Endothelial cell of umbilical vein (primary cell): Measurements from ENCODE around the gene MRPS6. TPM values are rescaled to one million over a fixed set of nuclear protein-coding genes. Genes with fewer than 3 reads are reported as not detected.

Experiments used
- BruUV-seq: library from RNA; stranded (reverse); fragments of 400-500 nt; replicated peaks from 2 replicates; lab custom pipeline; 2021; lab: Mats Ljungman, UMichigan
- CTCF ChIA-PET: fragments of 300-600, 350-600 bp; sonication (Branson Sonifier 250); formaldehyde crosslinking; loops from one replicate; lab custom pipeline; 2021; ENCODE audit warnings: antibody characterized with exemption, inconsistent platforms; lab: Charles Lee
- POLR2A ChIA-PET: fragments of 300-600, 350-600 bp; sonication (Branson Sonifier 250); formaldehyde crosslinking; loops from one replicate; lab custom pipeline; 2021; ENCODE audit warnings: antibody characterized with exemption, inconsistent platforms; lab: Charles Lee
- DNase-seq: peaks from one replicate; pipeline ENCODE4 v3.0.0-alpha.2; 2011; ENCODE audit warnings: low read depth, low spot score
- FAIRE-seq: peaks from 2 replicates; lab custom pipeline; 2011; peaks lifted over from hg19 to GRCh38; lab: Jason Lieb, UNC
- H2AFZ ChIP-seq: 2 replicates; pipeline ENCODE4 v1.6.0; 2012; ENCODE audit warnings: low read depth, low read length, control low read depth, inconsistent platforms
- H3K27ac ChIP-seq: 2 replicates; pipeline ENCODE4 v1.5.1; 2011; ENCODE audit warnings: low read depth, mild to moderate bottlenecking, control low read depth, low read length, moderate library complexity; ENCODE audit not compliant: insufficient read depth
- H3K27me3 ChIP-seq, 2 experiments: 2 replicates each; pipeline versions ENCODE4 v1.6.0 to v1.6.1; 2011; ENCODE audit warnings: low read length in 2 of 2, mixed read lengths in 1 of 2; ENCODE audit not compliant: control insufficient read depth in 2 of 2, insufficient read depth in 2 of 2
- H3K36me3 ChIP-seq, 2 experiments: 2 replicates in 1 of 2; 3 replicates in 1 of 2; pipeline ENCODE4 v1.5.1; 2011; ENCODE audit warnings: low read length in 2 of 2, mild to moderate bottlenecking in 1 of 2, moderate library complexity in 1 of 2; ENCODE audit not compliant: control insufficient read depth in 2 of 2, insufficient read depth in 2 of 2; ENCODE audit errors: extremely low read depth in 1 of 2
- H3K4me1 ChIP-seq: 3 replicates; pipeline ENCODE4 v1.5.1; 2011; ENCODE audit warnings: mild to moderate bottlenecking, low read length; ENCODE audit not compliant: control insufficient read depth, insufficient read depth; ENCODE audit errors: extremely low read depth
- H3K4me2 ChIP-seq: 2 replicates; pipeline ENCODE4 v1.6.1; 2011; ENCODE audit warnings: low read length, control low read depth, mixed read lengths; ENCODE audit not compliant: insufficient read depth
- H3K4me3 ChIP-seq, 3 experiments: fragments of 200-600 bp in 1 of 3; sonication (generic), shearing (Covaris generic) in 1 of 3; replicated peaks in 1 of 3; 2 replicates each; pipeline ENCODE4 v1.5.1; 2011 to 2016; ENCODE audit warnings: control low read depth in 3 of 3, low read length in 3 of 3, mild to moderate bottlenecking in 2 of 3, inconsistent platforms in 1 of 3, low read depth in 1 of 3, moderate library complexity in 1 of 3; ENCODE audit not compliant: insufficient read depth in 1 of 3
- H3K79me2 ChIP-seq: 2 replicates; pipeline ENCODE4 v1.6.0; 2012; ENCODE audit warnings: low read length, inconsistent platforms; ENCODE audit not compliant: control insufficient read depth, insufficient read depth
- H3K9ac ChIP-seq: replicated peaks from 2 replicates; pipeline ENCODE3; 2011; ENCODE audit warnings: low read length, control low read depth; ENCODE audit not compliant: insufficient read depth; ENCODE audit errors: extremely low read depth
- H3K9me1 ChIP-seq: replicated peaks from 3 replicates; pipeline ENCODE4 v1.6.0; 2011; ENCODE audit warnings: mild to moderate bottlenecking, low read length; ENCODE audit not compliant: control insufficient read depth, insufficient read depth; ENCODE audit errors: extremely low read depth
- H3K9me3 ChIP-seq: replicated peaks from 2 replicates; pipeline ENCODE4 v1.5.1; 2012; ENCODE audit warnings: low read length, inconsistent platforms; ENCODE audit not compliant: control insufficient read depth, insufficient read depth
- H4K20me1 ChIP-seq: replicated peaks from 2 replicates; pipeline ENCODE3; 2011; ENCODE audit warnings: mild to moderate bottlenecking, low read length; ENCODE audit not compliant: control insufficient read depth, insufficient read depth; ENCODE audit errors: extremely low read depth
- EZH2 ChIP-seq: IDR thresholded peaks from 2 replicates; pipeline ENCODE4 v1.6.1; 2012; ENCODE audit warnings: borderline replicate concordance, low read depth, mild to moderate bottlenecking, moderate library complexity, low read length, inconsistent platforms; ENCODE audit not compliant: severe bottlenecking
- FOS ChIP-seq: IDR thresholded peaks from 2 replicates; pipeline ENCODE4 v1.6.1; 2011; ENCODE audit warnings: mild to moderate bottlenecking, low read length, moderate library complexity, borderline replicate concordance; ENCODE audit not compliant: insufficient read depth
- GATA2 ChIP-seq: IDR thresholded peaks from 2 replicates; pipeline ENCODE4 v1.7.0; 2011; ENCODE audit warnings: low read depth, mild to moderate bottlenecking, moderate library complexity, mixed read lengths, low read length; ENCODE audit not compliant: insufficient read length, insufficient read depth
- JUN ChIP-seq: IDR thresholded peaks from 2 replicates; pipeline ENCODE4 v1.6.1; 2011; ENCODE audit warnings: borderline replicate concordance, low read depth; ENCODE audit not compliant: insufficient read length, insufficient read depth
- MYC ChIP-seq: IDR thresholded peaks from one replicate; pipeline ENCODE4 v1.6.1; 2011; ENCODE audit warnings: mild to moderate bottlenecking, low read depth, low read length
- POLR2A ChIP-seq: IDR thresholded peaks from 2 replicates; pipeline ENCODE4 v1.6.1; 2012; ENCODE audit warnings: low read depth, mild to moderate bottlenecking, control low read depth, low read length
- POLR2AphosphoS5 ChIP-seq: IDR thresholded peaks from 2 replicates; pipeline ENCODE4 v1.6.1; 2012; ENCODE audit warnings: low read depth, mild to moderate bottlenecking, control low read depth, low read length, moderate library complexity; ENCODE audit not compliant: insufficient read depth
- dilution Hi-C: fragments of 300-500 bp; cut with MboI; formaldehyde crosslinking; loops from one replicate; pipeline ENCODE4 v1.15.0; 2019; ENCODE audit warnings: low sequenced_read_pairs; ENCODE audit not compliant: extremely low pct_ligation_motif_present
- intact Hi-C: fragments of 100-400 bp; cut with micrococcal nuclease; formaldehyde crosslinking; loops from one replicate; pipeline ENCODE4 v1.10.0; 2022
- polyA plus RNA-seq, 4 experiments: library from polyadenylated mRNA; depleted of rRNA in 3 of 4; stranded (reverse) in 3 of 4; unstranded in 1 of 4; fragments of >200 nt; gene quantifications; 2 replicates each; pipeline versions ENCODE4 v1.2.1 to v1.2.3, GENCODE V29; 2011 to 2012; ENCODE audit warnings: missing spikeins in 1 of 4
- total RNA-seq: library from RNA; stranded (reverse); gene quantifications from 2 replicates; pipeline ENCODE4 v1.2.3, GENCODE V29; 2021
- TF ChIP-seq, protein P1 (sequence below), 2 donors: IDR thresholded peaks; 1 replicate in 1 of 2; 2 replicates in 1 of 2; pipeline ENCODE4 v1.5.1; 2011; ENCODE audit warnings: low read length in 2 of 2, mild to moderate bottlenecking in 2 of 2, moderate library complexity in 2 of 2, control low read depth in 1 of 2, inconsistent platforms in 1 of 2, low read depth in 1 of 2; ENCODE audit not compliant: insufficient read depth in 1 of 2; ENCODE audit errors: extremely low read depth in 1 of 2
- TF ChIP-seq, protein P2 (sequence below): IDR thresholded peaks from 2 replicates; pipeline ENCODE4 v1.6.1; 2011; ENCODE audit not compliant: insufficient read depth, insufficient read length

MRPS6 gene
- total and polyA plus RNA-seq, 2 donors (not counting 3 experiments of a cell fraction or from before 2014, with no cell fraction given), result 19.8 to 37.2 TPM

DNA sequence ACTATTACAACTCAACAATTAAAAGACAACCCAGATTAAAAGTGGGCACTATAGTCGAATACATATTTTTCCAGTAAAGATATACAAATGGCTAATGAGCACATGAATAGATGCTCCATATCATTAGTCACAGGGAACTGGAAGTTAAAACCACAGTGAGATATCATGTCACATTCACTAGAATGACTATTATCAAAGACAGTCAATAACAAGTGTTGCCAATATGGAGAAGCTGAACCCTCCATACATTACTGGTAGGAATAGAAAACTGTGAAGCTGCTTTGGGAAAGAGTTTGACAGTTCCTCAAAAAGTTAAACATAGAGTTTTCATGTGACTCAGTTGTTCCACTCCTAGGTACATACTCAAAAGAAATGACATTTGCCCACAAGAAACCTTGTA is 30.6 kb upstream of the MRPS6 start:
- Histone ChIP-seq H4K20me1 (no peaks in the 10 kb centered on the region), H3K9me1 (no peaks in the 10 kb centered on the region), H3K27me3 (peaks cover 21 to 37% of the 10 kb centered on the region in 2 experiments), H3K4me1 (no peaks in the 10 kb centered on the region), H3K36me3 (no peaks in the 10 kb centered on the region), H3K27ac (no peak overlapping the region), H3K9ac (no peak overlapping the region), H3K4me3 (no peak overlapping the region), H3K4me2 (no peak overlapping the region), H3K9me3 (no peaks in the 10 kb centered on the region), H2AFZ (no peak overlapping the region), H3K79me2 (no peaks in the 10 kb centered on the region)
- CTCF ChIA-PET, result no interaction called here
- FAIRE-seq (no peak), DNase-seq (no peak)
- TF ChIP-seq POLR2A (no peak), JUN (no peak), POLR2AphosphoS5 (no peak), MYC (no peak)
- TF ChIP-seq, protein P1, sequence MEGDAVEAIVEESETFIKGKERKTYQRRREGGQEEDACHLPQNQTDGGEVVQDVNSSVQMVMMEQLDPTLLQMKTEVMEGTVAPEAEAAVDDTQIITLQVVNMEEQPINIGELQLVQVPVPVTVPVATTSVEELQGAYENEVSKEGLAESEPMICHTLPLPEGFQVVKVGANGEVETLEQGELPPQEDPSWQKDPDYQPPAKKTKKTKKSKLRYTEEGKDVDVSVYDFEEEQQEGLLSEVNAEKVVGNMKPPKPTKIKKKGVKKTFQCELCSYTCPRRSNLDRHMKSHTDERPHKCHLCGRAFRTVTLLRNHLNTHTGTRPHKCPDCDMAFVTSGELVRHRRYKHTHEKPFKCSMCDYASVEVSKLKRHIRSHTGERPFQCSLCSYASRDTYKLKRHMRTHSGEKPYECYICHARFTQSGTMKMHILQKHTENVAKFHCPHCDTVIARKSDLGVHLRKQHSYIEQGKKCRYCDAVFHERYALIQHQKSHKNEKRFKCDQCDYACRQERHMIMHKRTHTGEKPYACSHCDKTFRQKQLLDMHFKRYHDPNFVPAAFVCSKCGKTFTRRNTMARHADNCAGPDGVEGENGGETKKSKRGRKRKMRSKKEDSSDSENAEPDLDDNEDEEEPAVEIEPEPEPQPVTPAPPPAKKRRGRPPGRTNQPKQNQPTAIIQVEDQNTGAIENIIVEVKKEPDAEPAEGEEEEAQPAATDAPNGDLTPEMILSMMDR (IDR thresholded peaks at IDR 0.05; ENCODE audit: extremely low read depth in 1 of 2, insufficient read depth in 1 of 2, low read depth in 1 of 2, low read length in 2 of 2), result no peak
- no TSS peak for BruUV-seq
- dilution Hi-C loops (no loop called here), intact Hi-C loops (no loop called here)
- POLR2A ChIA-PET, result no interaction called here

DNA sequence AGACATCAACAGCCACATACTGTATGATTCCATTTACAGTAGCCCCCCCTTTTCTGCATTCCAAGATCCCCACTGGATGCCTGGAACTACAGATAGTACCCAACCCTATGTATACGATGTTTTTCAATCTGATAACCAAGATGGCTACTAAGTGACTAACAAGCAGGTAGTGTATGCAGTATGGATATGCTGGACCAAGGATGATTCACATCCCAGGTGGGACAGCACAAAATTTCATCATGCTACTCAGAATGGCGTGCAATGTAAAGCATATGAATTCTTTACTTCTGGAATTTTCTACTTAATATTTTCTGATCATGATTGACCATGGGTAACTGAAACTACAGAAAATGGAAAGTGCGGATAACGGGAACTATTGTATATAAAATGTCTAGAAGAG is 30.0 kb upstream of the MRPS6 start:
- Histone ChIP-seq H3K9me3 (no peaks in the 10 kb centered on the region), H3K9ac (no peak overlapping the region), H3K27ac (no peak overlapping the region), H3K36me3 (no peaks in the 10 kb centered on the region), H2AFZ (no peak overlapping the region), H3K4me3 (no peak overlapping the region), H3K9me1 (no peaks in the 10 kb centered on the region), H3K79me2 (no peaks in the 10 kb centered on the region), H3K4me2 (no peak overlapping the region), H4K20me1 (no peaks in the 10 kb centered on the region), H3K27me3 (peaks cover 21 to 37% of the 10 kb centered on the region in 2 experiments), H3K4me1 (no peaks in the 10 kb centered on the region)
- ChIA-PET POLR2A (no interaction called here), CTCF (no interaction called here)
- intact Hi-C loops, result no loop called here
- TF ChIP-seq, protein P1 (IDR thresholded peaks at IDR 0.05; ENCODE audit: extremely low read depth in 1 of 2, insufficient read depth in 1 of 2, low read depth in 1 of 2, low read length in 2 of 2), result no peak
- TF ChIP-seq, protein P2, sequence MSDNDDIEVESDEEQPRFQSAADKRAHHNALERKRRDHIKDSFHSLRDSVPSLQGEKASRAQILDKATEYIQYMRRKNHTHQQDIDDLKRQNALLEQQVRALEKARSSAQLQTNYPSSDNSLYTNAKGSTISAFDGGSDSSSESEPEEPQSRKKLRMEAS, result no peak
- TF ChIP-seq POLR2AphosphoS5 (no peak), FOS (no peak), POLR2A (no peak), GATA2 (no peak), MYC (no peak), EZH2 (no peak)
- FAIRE-seq, result no peak
- dilution Hi-C loops, result no loop called here
- DNase-seq, result no peak
- BruUV-seq, result no TSS peak
